ENCODE data around the gene ACVR2A.

Gene ACVR2A

DNA sequence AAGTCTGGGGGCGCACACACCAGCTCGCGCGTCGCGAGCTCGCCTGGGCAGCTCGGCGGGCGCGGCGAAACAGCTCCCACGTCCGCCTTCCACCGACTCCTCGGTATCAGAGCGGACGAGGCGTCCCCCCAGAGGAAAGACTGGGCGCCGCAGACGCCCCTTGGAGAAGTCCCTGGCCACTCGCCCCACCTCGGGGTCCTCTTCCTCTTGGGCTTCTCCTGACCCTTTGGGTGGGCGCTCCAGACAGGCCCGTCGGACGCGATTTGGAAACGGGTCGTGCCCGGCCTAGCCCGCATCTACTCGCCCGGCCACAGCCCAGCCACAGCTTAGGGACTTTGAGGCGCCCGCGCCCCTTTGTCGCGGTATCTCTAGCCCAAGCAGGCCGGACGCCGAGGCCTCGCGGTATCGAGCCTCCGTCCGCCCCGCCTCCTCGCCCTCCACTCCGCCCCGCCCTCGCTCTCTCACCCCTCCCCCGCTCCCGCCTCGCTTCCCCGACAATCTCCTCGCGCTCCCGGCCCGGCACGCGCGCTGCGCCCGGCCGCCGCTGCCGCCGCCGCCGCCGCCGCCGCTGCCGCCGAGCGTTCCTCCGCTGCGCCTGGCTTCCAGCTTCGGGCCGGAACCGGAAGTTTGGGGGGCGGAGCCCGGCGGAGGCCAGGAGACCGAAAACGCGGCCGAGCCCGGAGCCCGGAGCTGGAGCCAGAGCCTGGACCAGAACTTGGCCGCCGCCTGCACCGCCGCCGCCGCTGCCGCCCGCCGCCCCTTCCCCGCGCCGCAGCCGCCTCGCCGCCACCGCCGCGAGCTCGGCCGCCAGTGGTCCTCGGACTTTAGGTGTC, 749 bp upstream of the ACVR2A start:
- peak; percentile 49 for DNase-seq (ENCODE audit: low read depth)
- TF ChIP-seq, protein P1, sequence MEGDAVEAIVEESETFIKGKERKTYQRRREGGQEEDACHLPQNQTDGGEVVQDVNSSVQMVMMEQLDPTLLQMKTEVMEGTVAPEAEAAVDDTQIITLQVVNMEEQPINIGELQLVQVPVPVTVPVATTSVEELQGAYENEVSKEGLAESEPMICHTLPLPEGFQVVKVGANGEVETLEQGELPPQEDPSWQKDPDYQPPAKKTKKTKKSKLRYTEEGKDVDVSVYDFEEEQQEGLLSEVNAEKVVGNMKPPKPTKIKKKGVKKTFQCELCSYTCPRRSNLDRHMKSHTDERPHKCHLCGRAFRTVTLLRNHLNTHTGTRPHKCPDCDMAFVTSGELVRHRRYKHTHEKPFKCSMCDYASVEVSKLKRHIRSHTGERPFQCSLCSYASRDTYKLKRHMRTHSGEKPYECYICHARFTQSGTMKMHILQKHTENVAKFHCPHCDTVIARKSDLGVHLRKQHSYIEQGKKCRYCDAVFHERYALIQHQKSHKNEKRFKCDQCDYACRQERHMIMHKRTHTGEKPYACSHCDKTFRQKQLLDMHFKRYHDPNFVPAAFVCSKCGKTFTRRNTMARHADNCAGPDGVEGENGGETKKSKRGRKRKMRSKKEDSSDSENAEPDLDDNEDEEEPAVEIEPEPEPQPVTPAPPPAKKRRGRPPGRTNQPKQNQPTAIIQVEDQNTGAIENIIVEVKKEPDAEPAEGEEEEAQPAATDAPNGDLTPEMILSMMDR (conservative IDR thresholded peaks at IDR 0.05; ENCODE audit: low read depth, low read length): peak; percentile 20
- H3K4me3 ChIP-seq (ENCODE audit: low read length): peak overlapping the region; percentile 81

DNA sequence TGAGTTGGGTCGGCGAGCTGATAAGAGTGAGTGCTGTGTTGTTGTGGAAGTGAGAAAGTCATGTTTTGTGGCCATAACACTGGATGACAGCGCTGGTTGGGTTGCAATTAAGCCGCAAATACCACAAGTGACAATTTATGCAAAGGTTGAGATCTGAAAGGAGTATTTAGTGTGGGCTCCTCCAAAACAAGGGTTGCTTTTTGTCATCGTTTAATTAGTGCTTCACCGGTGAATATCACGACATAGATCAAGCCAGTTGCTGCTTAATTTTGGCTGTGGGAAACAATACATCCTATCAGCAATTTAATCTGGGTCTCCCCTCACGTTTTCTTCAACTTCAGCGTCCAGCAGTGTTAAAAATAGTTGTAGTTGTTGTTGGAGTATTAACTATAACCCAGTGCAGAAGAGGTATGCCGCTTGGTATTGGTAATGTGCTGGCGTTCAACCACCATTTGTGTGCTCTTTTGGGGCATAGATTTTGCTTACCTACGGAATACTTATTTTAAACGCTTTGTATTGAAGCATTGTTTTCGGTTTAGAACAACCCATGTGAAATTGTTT, 662 bp downstream of the ACVR2A start:
- DNase-seq (ENCODE audit: low read depth): no peak
- peak overlapping the region; percentile 46 for H3K4me3 ChIP-seq (ENCODE audit: low read length)
- TF ChIP-seq, protein P1 (conservative IDR thresholded peaks at IDR 0.05; ENCODE audit: low read depth, low read length): no peak

DNA sequence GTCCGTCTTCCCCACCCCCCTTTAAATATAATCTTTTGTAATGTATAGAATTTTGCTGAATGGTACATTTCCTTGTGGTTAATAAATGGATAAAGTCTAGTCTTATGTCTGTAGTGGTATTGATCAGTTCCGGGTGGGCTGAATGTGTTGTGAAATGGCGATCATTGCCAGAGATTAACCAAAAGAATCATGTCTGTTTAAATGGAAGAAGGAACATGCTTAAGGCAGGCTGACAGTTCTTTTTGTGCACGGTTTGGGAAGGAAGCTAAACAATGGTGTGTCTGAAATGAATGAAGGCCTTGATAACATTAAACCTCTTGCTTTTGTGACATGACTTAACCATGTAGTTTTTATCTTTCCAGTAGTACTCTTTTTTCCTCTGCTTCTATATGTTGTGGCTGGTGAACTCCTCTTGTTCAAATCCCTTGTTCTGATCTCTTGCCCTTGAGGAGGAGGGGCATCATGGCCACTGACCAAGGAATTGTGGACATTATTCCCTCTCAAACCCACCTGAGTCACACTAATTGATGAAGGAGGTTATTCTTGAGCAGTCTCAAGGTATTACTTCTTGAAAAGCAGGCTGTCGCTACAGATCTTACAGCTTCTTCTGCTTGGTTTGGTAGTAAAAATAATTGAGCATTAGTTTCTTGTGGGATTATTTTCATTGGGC, 1.7 kb downstream of the ACVR2A start:
- H3K4me3 ChIP-seq (ENCODE audit: low read length): peak overlapping the region; percentile 46
- TF ChIP-seq, protein P1 (conservative IDR thresholded peaks at IDR 0.05; ENCODE audit: low read depth, low read length): no peak
- DNase-seq (ENCODE audit: low read depth): no peak

DNA sequence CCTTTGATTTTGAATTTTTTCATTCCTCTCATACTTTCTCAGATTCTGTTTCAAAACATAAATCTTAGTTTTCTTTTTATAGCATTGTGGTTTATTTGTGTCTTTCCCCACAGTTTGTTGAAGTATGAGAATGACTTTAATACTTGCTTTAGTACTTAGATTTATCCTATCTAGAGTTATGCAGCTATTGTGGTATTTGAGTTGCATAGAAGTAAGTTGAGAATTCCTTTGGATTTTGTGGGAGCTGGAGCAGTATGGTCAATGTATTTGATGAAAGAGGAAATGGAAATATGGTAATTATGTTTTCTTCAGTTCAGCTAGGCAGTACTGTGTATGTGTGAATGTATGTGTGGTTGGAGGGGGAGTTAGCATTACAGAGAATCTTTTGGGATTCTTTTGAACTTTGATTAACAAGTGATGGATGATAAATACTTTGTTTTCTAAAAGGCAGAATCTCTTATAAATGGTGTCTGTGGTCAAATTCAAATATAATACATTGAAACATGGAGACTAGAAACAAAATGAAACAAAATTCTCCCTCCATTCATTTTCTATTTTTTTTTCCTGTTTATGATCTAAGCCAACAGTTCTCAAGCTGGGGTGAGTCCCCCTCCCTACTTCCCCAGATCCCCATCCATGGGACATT, 3.0 kb downstream of the ACVR2A start:
- TF ChIP-seq, protein P1 (conservative IDR thresholded peaks at IDR 0.05; ENCODE audit: low read depth, low read length): no peak
- no peak overlapping the region for H3K4me3 ChIP-seq (ENCODE audit: low read length)
- no peak for DNase-seq (ENCODE audit: low read depth)

DNA sequence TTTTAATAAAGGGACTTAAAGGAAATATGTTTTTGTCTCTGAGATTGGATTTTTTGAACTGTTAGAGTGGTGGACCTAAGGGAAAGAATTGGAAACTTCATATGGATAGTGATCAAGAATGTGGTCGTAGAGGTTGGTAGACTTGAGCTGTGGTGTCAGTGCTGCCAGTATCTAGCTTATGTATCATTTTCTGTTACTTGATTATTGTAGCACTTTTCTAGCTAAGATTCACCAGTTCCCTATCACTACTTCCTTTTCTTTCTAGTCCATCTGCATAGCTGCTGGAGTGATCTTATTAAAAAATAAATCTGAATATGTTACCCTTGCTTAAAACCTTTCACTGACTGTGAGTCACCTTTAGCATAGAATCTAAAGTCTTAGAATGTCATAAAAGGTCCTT, 6.0 kb downstream of the ACVR2A start:
- DNase-seq (ENCODE audit: low read depth): no peak
- no peak overlapping the region for H3K4me3 ChIP-seq (ENCODE audit: low read length)
- TF ChIP-seq, protein P1 (conservative IDR thresholded peaks at IDR 0.05; ENCODE audit: low read depth, low read length): no peak

DNA sequence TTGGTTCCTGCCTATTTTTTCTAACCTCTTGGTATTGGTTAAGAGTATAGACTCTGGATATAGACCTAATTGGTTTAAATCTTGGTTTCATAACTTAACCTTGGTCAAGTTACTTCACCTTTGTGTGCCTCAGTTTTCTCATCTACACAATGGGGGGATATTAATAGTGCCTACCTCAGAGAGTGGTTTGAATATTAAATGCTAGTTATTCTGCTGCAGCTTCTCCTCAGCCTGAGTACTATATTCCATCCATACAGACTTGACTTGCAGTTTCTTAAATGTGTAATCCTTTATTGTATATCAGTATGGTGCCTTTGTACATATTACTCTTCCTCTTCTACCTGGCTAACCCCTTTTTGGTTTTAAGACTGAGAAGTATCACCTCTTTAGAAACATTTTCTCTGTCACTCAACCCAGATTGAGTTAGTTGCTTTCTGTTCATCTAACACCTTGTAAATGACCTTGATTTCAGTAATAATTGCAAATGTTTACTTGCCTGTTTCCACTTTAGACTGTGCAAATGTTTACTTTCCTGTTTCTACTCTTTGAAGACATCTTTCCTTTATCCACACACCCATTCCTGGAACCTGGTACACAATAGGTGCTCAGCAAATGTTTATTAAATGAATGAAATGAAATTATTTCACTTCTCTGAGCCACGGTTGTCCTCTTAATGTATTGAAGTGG, 6.6 kb downstream of the ACVR2A start:
- TF ChIP-seq, protein P1 (conservative IDR thresholded peaks at IDR 0.05; ENCODE audit: low read depth, low read length): no peak
- DNase-seq (ENCODE audit: low read depth): no peak
- no peak overlapping the region for H3K4me3 ChIP-seq (ENCODE audit: low read length)
